ENCODE data around the gene TRHDE. TPM values are rescaled to one million over a fixed set of nuclear protein-coding genes. Genes with fewer than 3 reads are reported as not detected.
A peak's percentile ranks its signal among the peaks of the same experiment; 100 is the strongest.

TRHDE gene
- total and polyA plus RNA-seq, 2 donors from 2014 or later = 1.6 to 18.6 TPM

DNA sequence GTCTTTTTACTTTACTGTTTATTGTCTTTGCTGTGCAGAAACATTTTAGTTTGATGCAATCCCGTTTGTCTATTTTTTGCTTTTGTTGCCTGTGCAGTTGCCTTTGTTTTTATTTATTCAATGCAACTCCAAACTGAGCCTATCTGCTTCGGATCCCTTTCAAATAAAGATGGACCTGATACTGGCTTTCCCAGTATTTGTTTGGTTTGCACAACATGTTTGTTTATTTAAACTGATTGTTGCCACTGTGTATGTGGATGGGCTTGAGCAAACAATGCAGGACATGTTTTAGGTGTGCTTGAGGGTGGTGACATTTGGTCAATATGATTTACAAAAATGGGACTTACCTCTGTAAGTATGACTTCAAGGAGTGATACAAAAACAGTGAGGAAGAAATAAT, 6.7 kb downstream of the TRHDE start:
- Histone ChIP-seq H3K4me1 (ENCODE audit: control insufficient read depth in 2 of 3, insufficient read depth in 2 of 3, low read depth in 1 of 3, low read length in 3 of 3) (peaks cover 0 to 29% (median 14%) of the 10 kb centered on the region in 3 donors), H3K4me3 (ENCODE audit: low read length in 3 of 3) (no peak overlapping the region), H3K27me3 (ENCODE audit: control insufficient read depth, insufficient read depth, low read length) (peaks cover 2% of the 10 kb centered on the region), H3K36me3 (ENCODE audit: control insufficient read depth in 2 of 3, insufficient read depth in 3 of 3, low read length in 3 of 3) (no peaks in the 10 kb centered on the region), H3K9me3 (ENCODE audit: control insufficient read depth in 2 of 3, insufficient read depth in 1 of 3, low read length in 3 of 3) (no peaks in the 10 kb centered on the region), H3K9ac (ENCODE audit: low read length in 3 of 3) (no peak overlapping the region), H3K27ac (ENCODE audit: low read depth in 2 of 2, low read length in 2 of 2) (no peak overlapping the region)
- intact Hi-C loops (cut with DNase I) = no loop called here
- TF ChIP-seq, protein P1, sequence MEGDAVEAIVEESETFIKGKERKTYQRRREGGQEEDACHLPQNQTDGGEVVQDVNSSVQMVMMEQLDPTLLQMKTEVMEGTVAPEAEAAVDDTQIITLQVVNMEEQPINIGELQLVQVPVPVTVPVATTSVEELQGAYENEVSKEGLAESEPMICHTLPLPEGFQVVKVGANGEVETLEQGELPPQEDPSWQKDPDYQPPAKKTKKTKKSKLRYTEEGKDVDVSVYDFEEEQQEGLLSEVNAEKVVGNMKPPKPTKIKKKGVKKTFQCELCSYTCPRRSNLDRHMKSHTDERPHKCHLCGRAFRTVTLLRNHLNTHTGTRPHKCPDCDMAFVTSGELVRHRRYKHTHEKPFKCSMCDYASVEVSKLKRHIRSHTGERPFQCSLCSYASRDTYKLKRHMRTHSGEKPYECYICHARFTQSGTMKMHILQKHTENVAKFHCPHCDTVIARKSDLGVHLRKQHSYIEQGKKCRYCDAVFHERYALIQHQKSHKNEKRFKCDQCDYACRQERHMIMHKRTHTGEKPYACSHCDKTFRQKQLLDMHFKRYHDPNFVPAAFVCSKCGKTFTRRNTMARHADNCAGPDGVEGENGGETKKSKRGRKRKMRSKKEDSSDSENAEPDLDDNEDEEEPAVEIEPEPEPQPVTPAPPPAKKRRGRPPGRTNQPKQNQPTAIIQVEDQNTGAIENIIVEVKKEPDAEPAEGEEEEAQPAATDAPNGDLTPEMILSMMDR (IDR thresholded peaks at IDR 0.05; ENCODE audit: borderline replicate concordance, extremely low read depth, insufficient read depth) = no peak
- no peak for FAIRE-seq
- DNase-seq = no peak

DNA sequence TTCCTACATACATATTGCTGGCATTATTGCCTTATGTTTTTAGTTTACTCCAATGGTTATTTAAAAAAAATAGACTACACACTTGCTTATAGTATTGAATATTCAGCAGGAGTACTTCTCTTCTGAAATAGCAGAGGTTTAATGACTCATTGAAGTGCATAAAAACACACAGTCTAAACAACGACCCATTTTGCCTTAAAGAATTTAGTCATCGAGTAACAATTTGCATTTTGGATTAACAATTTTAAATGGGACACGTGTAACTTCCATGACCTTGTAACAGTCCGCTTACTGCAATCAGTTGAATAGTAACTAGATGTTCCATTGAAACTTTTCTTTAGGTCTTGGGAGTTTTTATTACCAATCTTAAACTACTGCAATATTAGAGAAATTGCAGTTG, 9.0 kb downstream of the TRHDE start:
- H3K4me1 ChIP-seq (ENCODE audit: control insufficient read depth in 2 of 3, insufficient read depth in 2 of 3, low read depth in 1 of 3, low read length in 3 of 3) = peaks cover 0 to 29% (median 14%) of the 10 kb centered on the region in 3 donors
- intact Hi-C loops (cut with DNase I) = no loop called here
- peak overlapping the region in 1 of 3 donors; percentile 2 for H3K4me3 ChIP-seq (ENCODE audit: low read length in 3 of 3)
- TF ChIP-seq, protein P1 (IDR thresholded peaks at IDR 0.05; ENCODE audit: borderline replicate concordance, extremely low read depth, insufficient read depth) = no peak
- peak; percentile 97 for FAIRE-seq
- DNase-seq = peak in 1 of 5 donors; percentile 56
- no peak overlapping the region for H3K9ac ChIP-seq (ENCODE audit: low read length in 3 of 3)
- H3K9me3 ChIP-seq (ENCODE audit: control insufficient read depth in 2 of 3, insufficient read depth in 1 of 3, low read length in 3 of 3) = no peaks in the 10 kb centered on the region
- no peaks in the 10 kb centered on the region for H3K27me3 ChIP-seq (ENCODE audit: control insufficient read depth, insufficient read depth, low read length)
- no peaks in the 10 kb centered on the region for H3K36me3 ChIP-seq (ENCODE audit: control insufficient read depth in 2 of 3, insufficient read depth in 3 of 3, low read length in 3 of 3)
- peak overlapping the region; percentile 39 to 49 for H3K27ac ChIP-seq (ENCODE audit: low read depth in 2 of 2, low read length in 2 of 2)

DNA sequence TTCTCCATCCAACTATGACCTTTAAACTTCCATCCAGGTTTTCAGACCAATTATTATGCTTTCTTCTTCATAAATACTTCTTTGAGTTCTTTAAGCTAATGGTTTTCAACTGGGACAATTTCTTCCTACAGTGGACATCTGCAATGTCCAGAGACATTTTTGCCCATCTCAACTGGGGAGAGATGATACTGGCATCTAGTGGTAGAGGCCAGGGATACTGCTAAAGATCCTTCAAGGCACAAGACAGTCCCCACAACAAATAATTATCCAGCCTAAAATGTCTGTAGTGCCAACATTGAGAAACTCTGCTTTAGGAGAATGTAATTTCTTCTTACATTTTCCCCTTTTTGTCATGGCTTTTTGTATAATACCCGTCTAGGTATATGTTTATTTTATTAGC, 10.6 kb downstream of the TRHDE start:
- TF ChIP-seq, protein P1 (IDR thresholded peaks at IDR 0.05; ENCODE audit: borderline replicate concordance, extremely low read depth, insufficient read depth) = peak; percentile 49
- Histone ChIP-seq H3K9me3 (ENCODE audit: control insufficient read depth in 2 of 3, insufficient read depth in 1 of 3, low read length in 3 of 3) (no peaks in the 10 kb centered on the region), H3K27me3 (ENCODE audit: control insufficient read depth, insufficient read depth, low read length) (no peaks in the 10 kb centered on the region), H3K27ac (ENCODE audit: low read depth in 2 of 2, low read length in 2 of 2) (no peak overlapping the region), H3K36me3 (ENCODE audit: control insufficient read depth in 2 of 3, insufficient read depth in 3 of 3, low read length in 3 of 3) (peaks cover 0 to 2% (median 0%) of the 10 kb centered on the region in 3 donors), H3K4me1 (ENCODE audit: control insufficient read depth in 2 of 3, insufficient read depth in 2 of 3, low read depth in 1 of 3, low read length in 3 of 3) (peaks cover 0 to 30% (median 12%) of the 10 kb centered on the region in 3 donors), H3K4me3 (ENCODE audit: low read length in 3 of 3) (no peak overlapping the region), H3K9ac (ENCODE audit: low read length in 3 of 3) (no peak overlapping the region)
- intact Hi-C loops (cut with DNase I) = no loop called here
- FAIRE-seq = no peak
- DNase-seq = no peak

- Histone ChIP-seq H3K4me1 (ENCODE audit: control insufficient read depth in 2 of 3, insufficient read depth in 2 of 3, low read depth in 1 of 3, low read length in 3 of 3) (peaks cover 0 to 25% (median 0%) of the 10 kb centered on the region in 3 donors), H3K9me3 (ENCODE audit: control insufficient read depth in 2 of 3, insufficient read depth in 1 of 3, low read length in 3 of 3) (no peaks in the 10 kb centered on the region), H3K4me3 (ENCODE audit: low read length in 3 of 3) (no peak overlapping the region), H3K27me3 (ENCODE audit: control insufficient read depth, insufficient read depth, low read length) (no peaks in the 10 kb centered on the region), H3K9ac (ENCODE audit: low read length in 3 of 3) (no peak overlapping the region), H3K36me3 (ENCODE audit: control insufficient read depth in 2 of 3, insufficient read depth in 3 of 3, low read length in 3 of 3) (peaks cover 0 to 2% (median 0%) of the 10 kb centered on the region in 3 donors), H3K27ac (ENCODE audit: low read depth in 2 of 2, low read length in 2 of 2) (peak overlapping the region in 1 of 2 donors; percentile 43)
- FAIRE-seq (peak; percentile 27), DNase-seq (no peak)
- intact Hi-C loops (cut with DNase I) = no loop called here
- TF ChIP-seq, protein P1 (IDR thresholded peaks at IDR 0.05; ENCODE audit: borderline replicate concordance, extremely low read depth, insufficient read depth) = no peak
These were observed 13.7 kb downstream of the TRHDE start for GRCh38 chr12:72285861-72286260.
